ENCODE data around the gene RNF14.

RNF14 gene

DNA sequence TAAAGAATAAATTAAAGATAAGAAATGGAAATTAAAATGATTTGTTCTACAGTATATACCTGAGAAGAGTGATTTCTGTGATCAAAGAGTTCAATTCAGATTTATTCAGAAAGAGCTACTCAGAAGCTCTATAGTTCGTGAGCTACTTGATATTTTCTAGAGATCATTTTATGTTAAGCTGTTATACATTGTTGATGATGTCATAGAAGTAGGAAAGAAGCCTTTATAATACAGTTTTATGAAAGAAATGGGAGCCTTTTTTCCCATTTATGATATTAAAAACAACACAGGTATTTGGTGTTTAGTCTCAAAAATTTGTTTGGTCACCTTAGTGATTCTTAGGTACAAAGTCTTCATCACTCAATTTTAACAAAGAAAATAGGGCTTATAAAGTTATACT lies 20.8 kb downstream of the RNF14 start:
- no peak for DNase-seq

DNA sequence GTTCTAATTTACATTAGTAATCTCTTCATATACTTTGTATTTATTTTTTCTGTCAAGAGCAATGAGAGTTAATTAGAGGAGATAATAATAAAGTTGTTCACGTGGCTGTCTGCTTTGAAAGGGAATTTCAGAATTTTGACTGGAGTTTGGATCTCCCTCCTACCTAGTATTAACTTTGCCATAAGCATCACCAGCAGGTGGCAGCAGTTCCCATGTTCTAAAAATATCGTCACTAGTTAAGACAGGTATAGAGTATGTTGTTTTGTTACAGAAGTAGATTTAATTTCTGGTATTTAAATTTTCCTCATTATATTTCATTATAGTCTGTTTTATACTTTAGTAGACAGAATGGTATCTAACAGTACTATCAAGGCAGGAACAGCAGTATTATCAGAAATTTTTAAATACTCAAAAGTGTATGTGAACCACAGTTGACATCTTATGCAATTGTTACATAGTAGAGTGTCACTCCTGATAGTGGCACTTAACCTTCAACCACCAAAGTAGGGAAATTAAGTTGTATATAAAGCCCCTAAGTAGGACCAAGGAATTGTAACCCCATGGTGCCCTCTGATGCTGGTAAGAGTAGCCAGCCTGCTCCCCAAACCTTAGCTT lies 23.6 kb downstream of the RNF14 start:
- DNase-seq = no peak

DNA sequence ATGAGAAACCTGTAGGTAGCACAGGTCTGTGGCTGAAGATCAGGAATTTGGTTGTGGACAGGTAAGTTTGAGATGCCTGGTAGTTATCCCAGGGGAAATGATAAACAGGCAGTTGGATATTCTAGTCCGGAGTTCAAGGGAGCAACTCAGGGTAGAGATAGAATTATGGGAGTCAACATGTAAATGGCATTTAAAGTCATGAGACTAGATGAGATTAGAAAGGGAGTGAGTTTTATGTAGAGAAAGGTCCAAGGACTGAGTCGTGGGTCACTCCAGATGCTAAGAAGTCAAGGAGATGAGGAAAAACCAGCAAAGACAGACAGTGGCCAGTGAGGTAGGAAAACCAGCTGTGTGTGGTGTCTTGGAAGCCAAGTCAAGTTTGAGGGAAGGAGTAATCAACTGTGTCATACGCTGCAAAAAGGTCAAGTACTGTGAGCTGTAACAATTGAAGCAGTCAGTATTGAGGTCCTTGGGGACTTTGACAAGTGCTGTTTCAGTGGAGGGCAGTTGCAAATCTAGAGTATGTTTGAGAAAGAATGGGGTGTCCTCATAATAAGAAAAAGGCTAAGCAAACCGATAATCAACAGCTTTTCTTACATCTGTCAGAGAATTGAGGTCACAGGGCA lies 25.7 kb downstream of the RNF14 start:
- no peak for DNase-seq

DNA sequence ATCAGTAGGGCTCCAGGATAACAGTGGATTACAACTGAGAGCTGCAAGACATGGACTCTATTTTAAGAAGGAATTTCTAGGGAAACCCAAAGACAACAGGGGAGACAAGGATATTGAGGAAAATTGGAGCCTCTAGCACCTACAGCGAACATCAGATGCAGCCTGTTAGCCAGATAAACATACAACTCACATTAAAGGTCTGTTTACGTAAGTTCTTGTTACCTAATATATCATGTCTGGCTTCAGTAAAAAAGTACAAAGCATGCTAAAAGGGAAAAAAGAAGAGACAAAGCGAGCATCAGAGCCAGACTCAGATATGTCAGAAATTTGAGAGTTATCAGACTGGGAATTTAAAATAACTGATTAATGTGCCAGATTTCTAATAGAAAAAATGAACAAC lies 26.8 kb downstream of the RNF14 start:
- no peak for DNase-seq

DNA sequence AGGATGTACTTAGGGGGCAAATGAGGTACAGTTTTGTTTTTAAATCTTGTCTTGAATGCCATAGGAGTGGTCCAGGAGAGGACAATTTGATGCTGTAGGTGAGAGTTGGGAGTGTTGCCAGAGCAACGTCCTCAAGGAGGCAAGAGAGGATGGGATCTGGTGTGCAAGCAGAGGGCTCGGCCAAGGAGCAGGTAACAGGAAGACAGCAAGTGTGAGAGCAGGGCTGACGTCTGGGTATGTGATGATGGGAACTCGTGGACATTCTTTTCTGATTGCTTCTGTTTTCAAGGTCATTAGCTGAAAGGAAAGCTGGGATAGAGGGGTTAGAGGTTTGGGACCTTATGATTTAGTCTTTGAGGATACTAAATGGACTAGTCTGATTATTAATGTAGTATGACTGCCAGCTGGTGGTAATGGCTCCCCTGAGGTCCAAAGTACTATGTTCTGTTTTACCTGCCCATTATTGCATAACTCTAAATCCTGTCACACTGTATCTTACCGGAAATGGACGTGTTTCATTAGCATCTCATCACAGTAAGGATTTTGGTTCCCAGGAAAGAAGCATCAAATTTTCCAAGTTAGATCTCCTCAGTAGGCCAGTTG lies 28.6 kb downstream of the RNF14 start:
- no peak for DNase-seq

DNA sequence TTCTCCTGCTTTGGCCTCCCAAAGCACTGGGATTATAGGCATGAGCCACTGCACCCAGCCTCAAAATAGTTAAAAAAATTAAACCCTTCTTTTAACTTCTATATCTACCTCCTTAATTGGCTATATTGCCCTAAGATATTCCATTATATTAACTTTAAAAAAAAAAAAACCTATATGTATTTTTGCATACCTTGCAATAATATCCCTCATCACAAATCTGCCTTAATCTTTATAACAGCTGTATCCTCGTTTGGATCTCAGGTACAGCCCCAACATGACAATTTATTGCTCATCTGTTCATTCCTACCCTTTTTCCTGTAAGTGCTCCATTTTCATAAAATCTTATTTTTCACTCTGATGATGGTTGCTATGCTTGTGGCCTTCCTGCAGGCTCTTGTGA lies 31.3 kb downstream of the RNF14 start:
- no peak for DNase-seq

DNA sequence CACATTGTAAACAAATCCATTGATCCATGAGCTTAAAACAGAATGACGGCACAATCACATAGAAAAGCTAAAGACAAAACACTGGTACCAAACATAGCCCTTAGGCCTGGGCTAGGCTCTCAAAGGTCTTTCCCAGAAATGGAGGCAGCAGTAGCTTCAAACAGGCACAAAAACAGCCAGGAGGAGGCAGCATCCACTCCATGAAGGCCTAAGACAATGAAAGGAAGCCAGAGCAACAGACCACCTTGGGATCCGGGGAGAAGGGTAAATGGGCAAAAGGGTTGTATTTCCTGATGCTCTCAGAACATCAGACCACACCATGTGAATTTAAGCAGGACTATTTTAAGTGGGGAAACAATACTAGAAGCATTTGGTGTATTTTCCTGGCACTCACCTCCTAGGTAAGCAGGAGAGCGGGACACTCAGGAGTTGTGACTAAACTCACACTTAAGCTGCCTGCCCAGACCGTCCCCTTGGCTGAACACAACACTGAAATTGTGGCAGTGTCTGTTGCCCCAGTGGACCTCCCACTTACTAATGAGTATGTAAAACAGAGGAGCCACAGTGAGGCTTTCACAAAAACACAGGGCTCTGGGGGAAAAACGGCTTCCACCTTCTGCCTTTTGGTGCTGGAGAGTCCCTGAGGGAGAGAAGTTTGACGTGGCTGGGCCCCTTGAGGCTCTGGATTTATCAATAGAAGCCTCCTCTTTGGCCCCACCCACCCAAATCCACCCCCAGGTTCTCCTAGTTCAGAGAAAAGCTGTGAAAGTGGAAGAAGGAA lies 32.0 kb downstream of the RNF14 start:
- no peak for DNase-seq

DNA sequence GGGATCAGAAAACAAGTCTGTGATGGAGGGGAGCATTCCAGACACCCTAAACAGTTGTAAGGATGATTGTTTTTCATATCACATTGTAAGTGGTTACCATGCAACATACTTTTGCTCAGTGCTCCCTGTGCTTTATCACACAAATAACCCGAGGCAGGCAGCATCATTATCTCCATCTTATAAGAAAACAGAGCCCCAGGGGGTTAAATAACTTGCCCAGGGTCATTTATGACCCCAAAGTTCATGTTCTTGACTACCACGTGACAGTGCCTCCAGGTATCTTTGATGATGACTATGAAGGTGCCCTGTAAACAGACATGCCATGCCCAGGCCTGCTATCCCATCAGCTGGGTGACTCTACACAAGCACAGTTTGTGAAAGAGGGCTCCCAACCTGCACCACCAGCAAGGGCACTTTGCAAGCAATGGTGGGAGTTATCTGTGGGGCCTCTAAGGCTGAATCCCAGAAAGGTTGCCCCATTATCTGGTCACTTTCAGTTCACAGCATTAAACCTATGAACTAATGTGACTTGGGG lies 34.4 kb downstream of the RNF14 start:
- DNase-seq = no peak

DNA sequence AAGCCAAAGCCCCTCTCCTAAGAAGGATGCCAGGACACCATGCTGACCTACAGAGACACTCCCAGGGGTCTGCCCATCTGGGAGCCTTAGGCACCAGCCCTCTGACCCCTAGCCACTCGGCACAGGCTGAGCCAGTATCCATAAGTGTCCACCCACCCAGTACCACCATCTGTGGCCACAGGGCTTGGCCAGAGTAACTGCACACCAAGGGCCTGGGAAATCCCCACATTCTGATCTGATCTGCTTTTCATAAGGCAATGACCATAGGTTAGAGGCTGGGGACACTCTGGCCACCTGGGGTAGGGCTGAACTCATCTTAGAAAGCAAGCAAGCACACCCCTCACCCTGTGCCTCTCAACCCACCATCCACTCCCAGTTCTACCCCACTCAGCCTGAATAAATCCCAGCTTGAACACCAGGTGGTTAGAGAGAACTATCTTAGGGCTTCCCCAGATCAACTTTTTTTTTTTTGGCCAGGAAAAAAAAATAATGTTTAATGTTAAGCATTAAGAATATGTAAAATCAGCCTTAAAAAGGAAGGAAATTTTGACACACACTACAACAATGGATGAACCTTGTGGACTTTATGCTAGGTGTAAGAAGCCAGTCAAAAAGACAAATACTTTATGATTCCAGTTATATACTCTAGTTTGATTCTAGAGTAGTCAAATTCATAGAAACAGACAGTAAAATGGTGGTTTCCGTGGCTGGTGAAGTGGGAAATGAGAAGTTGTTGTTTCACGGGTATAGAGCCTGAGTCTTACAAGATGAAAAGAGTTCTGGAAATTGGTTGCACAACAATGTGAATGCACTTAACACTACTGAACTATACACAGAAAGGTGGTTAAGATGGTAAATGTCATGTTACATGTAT lies 37.7 kb downstream of the RNF14 start:
- DNase-seq = no peak

DNA sequence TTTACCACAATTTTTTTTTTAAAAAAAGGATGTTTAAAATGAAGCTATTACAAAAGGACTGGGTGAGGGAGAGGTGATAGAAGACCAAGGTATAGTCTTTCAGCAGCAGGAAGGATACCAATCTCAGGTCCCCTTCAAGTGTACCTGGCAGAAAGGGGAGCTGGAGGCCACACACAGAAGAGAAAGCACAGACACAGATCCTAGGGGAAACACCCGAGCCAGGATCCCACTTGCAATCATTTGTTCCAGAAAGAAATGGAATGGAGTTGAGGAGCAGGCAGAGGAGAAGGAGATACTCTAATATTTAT lies 38.3 kb downstream of the RNF14 start:
- no peak for DNase-seq

DNA sequence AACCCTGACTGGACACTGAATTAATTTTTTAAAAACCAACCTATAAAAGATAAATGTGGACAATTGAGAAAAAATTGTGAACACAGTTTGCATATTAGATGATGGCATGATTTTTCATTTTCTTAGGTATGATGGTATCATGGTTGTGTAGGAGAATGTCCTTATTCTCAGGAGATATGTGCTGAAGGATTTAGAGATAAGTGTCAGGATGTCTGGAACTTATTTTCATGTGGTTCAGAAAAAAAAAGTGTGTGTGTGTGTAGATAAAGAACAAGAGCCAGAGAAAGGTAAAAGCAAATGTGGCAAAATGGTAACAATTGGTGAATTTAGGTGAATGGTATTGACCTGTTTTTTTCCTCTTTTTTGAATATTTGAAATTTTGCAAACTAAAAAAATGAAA lies 39.9 kb downstream of the RNF14 start:
- no peak for DNase-seq

DNA sequence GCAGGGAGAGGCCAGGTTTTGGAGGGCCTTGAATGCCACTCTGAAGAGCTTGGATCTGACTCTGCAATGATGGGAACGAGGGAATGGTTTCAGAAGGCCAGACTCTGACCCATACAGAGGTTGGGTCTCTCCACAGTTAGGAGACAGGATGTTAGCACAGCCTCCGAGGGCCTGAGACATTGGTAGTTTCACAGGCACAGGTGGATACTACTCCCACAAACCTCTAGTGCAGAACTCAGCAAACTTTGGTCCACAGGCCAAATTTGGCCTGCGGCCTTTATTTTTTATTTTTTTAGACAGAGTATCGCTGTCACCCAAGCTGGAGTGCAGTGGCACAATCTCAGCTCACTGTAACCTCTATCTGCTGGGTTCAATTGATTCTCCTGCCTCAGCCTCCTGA lies 41.0 kb downstream of the RNF14 start:
- no peak for DNase-seq

DNA sequence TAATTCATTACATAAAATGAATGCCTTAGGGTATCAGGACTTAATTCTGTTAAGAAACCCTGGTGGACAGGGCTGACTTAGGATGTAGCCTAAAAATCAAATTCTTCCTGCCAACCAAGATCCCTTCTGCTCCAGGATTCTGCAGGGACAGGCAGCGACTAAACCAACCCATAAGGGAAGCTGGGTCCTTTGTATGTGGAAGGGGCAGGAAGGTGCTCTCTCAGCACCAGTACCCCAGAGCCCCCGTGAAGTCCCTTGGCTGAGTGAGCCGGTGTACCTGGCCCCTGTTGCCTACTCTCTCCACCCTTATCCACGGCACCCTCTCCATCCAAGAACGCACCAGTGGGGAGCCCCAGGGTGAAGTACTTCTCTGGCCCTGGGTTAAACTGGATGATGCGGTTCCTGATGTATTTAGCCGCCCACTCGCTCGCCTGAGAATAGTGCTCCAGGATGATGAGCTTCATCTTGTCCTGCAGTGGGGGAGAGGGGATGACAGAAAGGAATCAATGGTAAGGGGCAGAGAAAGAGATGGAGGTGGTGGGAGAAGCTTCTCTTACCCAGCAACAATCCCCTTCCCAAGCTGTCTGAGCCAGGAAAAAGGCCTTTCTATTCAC lies 42.8 kb downstream of the RNF14 start:
- DNase-seq = no peak

DNA sequence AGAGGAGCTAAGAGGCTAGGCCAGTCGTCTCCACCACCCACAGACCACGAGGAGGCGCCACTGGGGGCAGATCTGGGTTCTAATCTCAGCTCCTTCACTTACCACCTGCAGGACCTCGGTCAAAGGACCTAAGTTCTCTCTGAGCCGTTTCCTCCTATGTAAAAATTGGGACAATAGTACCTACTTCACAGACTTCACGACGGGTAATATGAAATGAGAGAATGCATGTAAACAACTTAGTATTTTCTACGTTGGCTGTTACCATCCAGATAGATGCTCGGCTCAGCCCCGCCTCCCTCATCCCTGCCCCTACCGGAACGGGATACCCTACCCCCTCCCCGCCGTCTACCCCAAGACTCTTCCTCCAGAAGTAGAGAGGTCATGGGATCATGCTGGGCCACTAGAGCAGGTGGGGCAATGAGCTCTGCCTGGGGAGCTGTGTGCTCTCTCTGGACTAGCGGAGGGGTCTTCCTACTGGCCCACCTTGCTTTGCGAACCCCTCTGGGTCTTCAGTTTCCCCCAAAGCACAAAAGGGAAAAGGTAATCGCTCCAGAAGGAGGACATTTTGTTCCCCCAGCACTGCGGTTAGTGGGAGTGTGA lies 43.4 kb downstream of the RNF14 start:
- no peak for DNase-seq

DNA sequence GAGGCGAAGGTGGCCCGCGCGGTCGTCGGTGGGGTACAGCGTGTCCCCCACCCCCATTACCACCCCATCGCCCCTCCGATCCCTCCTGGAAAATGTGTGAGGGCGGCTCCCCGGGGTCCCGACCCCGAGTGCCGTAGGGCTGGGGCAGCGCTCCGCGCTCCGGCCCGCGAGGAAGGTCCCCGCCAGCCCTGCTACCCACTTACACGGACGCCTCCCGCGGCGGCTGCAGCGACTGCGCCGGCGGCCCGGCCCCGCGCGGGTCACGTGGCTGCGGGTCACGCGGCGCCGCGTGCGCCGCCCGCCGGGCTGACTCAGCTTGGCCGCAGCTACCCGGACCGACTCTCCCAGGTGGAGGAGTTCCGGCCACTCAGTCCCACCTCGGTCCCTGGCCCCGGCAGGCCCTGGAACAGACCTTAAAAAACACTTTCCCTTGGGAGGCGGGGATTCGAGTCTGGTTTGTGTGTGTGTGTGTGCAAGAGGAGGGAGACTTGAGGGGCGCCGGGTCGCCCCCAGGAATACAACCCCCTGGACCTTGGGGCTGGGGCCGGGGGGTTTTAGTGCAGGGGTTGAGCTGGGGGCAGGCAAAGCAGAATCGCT lies 44.0 kb downstream of the RNF14 start, which contains the start of gene GNPDA1:
Gene GNPDA1 (minus strand): TSS at position 236 of the 597 bp plus-strand sequence. CDS start 992 bp downstream, outside the sequence.
- DNase-seq = peak; percentile 34

DNA sequence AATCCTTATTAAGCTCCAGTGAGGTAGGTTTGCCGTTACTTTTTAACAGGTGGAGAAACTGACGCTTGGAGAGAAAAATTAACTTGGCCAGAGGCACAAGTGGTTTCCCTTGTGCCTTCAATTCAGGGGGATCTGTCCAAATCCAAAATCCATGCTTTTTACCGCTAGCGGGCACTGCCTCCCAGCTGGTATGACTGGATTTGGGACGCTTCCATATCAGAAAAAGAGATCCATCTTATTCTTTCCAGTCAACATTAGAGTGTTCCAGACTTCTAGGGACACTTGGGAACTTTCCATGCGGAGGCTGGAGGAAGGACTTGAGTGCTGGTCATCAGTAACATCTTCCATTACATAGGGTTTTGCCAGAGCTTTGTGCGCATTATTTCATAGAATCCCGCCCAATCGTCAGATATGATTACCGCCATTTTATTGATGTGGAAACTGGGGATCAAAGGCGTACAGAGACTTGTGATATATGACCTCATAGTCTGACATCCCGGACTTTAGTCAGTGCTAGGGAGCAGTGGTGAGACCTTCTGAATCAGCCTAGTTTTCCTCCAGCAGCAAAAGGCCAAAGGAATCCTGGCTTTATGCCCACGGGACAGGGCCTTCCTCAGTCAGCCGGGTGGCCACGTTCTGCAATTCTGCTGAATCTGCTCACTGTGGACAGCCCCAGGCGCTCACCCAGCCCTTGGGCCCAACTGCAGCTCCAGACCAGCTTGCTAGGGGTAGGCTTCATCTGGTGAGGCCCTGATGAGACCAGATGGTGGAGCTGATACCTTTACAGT lies 45.0 kb downstream of the RNF14 start:
- no peak for DNase-seq

DNA sequence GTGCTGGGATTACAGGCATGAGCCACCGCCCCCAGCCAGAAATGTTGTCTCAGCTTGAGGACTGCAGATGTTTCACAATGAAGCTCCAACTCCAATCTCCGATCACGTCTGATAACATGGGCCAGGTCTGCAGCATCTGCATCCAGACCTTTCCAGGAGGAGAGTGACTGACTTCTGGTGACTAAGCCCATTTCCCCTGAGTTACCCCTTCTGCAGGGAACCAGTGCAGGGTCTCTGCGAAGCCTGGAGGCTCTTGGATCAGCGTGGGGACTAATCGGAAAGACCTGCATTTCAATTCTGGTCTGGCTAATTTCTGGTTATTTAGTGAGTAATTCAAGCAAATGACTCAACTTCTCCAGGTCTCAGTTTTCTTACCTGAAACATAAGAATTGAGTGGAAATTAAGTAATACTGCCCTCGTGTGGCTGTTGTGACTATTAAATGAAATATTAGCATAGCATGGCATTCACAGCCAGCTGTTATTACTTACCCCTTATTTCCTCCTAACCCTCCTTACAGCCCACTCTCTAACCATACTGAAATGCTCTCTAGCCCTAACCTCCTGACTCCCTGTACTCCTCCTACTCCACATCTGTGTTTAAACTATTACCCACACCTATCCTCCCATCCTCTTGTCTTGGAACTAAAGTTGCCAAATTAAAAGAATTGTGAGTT lies 46.1 kb downstream of the RNF14 start:
- DNase-seq = no peak

DNA sequence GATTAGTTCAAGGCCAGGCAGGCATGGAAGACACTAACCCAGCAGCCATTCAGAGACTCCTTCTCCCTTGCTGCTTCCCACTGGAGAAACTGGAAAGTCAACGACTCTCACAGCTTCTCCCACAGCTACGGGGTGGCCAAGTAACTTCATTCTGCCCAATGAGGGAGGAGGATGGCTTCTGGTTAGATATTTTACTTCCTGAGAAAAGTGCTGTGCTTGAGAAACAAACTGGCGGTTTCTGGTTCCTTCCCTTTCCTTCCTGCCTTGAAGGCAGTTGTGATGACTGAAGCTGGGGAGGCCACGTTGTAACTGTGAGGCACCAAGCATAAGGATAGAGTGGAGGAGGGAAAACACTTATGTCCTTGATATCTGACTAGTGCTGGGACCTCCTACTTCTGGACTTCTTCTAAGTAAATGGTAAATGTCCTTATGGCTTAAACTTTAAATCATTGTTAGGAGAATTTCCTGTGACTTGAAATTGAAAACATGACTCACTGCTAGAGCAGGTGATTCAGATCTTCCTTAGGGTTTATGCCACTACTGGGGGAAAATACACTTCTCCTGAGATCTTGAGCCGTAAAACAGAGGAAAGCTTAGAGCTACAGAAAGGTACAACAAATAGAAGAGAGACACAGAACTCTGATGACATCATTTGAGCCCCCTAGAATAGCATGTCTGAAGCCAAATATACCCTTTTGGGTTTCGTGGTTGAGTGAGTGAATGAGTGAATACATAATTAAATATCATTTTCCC lies 47.1 kb downstream of the RNF14 start:
- no peak for DNase-seq

DNA sequence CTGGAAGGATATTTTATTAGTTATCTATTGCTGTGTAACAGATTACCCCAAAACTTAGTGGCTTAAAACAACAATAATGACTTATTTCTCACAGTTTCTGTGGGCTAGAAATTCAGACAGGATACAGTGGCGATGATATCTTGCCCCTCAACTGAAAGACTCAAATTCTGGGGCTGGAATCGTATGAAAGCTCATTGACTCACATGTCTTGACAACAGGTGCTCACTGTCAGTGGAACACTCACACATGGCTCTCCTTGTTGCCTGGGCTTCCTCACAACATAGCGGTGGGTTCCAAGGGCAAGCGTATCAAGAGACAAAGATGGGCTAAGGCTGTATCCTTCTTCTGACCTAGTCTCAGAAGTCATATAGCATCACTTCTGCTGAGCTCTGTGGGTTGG lies 47.7 kb downstream of the RNF14 start:
- DNase-seq = no peak
